ENCODE results near the gene CACNA1S. TPM values are rescaled to one million over a fixed set of nuclear protein-coding genes. Genes with fewer than 3 reads are reported as not detected.

Gene CACNA1S
- total RNA-seq, 4 donors from 2014 or later = not detected

- Histone ChIP-seq H3K36me3 (no peaks in the 10 kb centered on the region), H3K9me3 (no peaks in the 10 kb centered on the region), H3K4me1 (peaks cover 0 to 17% (median 11%) of the 10 kb centered on the region in 3 donors), H3K27ac (no peak overlapping the region), H3K4me3 (no peak overlapping the region), H3K27me3 (peaks cover 45% of the 10 kb centered on the region)
- WGBS, 2 donors (ENCODE audit: low coverage in 1 of 2) = 70 to 73% methylated on average over 2 of the region's 3 CpGs
- ATAC-seq = no peak
- no peak for TF ChIP-seq POLR2A (IDR thresholded peaks at IDR 0.05)
- TF ChIP-seq, protein P1, sequence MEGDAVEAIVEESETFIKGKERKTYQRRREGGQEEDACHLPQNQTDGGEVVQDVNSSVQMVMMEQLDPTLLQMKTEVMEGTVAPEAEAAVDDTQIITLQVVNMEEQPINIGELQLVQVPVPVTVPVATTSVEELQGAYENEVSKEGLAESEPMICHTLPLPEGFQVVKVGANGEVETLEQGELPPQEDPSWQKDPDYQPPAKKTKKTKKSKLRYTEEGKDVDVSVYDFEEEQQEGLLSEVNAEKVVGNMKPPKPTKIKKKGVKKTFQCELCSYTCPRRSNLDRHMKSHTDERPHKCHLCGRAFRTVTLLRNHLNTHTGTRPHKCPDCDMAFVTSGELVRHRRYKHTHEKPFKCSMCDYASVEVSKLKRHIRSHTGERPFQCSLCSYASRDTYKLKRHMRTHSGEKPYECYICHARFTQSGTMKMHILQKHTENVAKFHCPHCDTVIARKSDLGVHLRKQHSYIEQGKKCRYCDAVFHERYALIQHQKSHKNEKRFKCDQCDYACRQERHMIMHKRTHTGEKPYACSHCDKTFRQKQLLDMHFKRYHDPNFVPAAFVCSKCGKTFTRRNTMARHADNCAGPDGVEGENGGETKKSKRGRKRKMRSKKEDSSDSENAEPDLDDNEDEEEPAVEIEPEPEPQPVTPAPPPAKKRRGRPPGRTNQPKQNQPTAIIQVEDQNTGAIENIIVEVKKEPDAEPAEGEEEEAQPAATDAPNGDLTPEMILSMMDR (IDR thresholded peaks at IDR 0.05) = no peak
- TF ChIP-seq EP300 (IDR thresholded peaks at IDR 0.05) = no peak
- no peak for TF ChIP-seq POLR2AphosphoS5 (IDR thresholded peaks at IDR 0.05)
These were observed 100.6 kb downstream of the CACNA1S start for GRCh38 chr1:201011616-201012015.

- WGBS, 2 donors (ENCODE audit: low coverage in 1 of 2) = 83% methylated on average over 1 of the region's 11 CpGs; no CpG with 5 or more reads in 1 of the 2 donors
- Histone ChIP-seq H3K27ac (no peak overlapping the region), H3K36me3 (no peaks in the 10 kb centered on the region), H3K9me3 (no peaks in the 10 kb centered on the region), H3K4me3 (no peak overlapping the region), H3K4me1 (peaks cover 0 to 3% (median 0%) of the 10 kb centered on the region in 3 donors), H3K27me3 (peaks cover 38% of the 10 kb centered on the region)
- no peak for ATAC-seq
- no peak for TF ChIP-seq EP300 (IDR thresholded peaks at IDR 0.05)
- TF ChIP-seq, protein P1 (IDR thresholded peaks at IDR 0.05) = no peak
- no peak for TF ChIP-seq POLR2AphosphoS5 (IDR thresholded peaks at IDR 0.05)
- no peak for TF ChIP-seq POLR2A (IDR thresholded peaks at IDR 0.05)
These were observed 102.1 kb downstream of the CACNA1S start for GRCh38 chr1:201009962-201010645.

DNA sequence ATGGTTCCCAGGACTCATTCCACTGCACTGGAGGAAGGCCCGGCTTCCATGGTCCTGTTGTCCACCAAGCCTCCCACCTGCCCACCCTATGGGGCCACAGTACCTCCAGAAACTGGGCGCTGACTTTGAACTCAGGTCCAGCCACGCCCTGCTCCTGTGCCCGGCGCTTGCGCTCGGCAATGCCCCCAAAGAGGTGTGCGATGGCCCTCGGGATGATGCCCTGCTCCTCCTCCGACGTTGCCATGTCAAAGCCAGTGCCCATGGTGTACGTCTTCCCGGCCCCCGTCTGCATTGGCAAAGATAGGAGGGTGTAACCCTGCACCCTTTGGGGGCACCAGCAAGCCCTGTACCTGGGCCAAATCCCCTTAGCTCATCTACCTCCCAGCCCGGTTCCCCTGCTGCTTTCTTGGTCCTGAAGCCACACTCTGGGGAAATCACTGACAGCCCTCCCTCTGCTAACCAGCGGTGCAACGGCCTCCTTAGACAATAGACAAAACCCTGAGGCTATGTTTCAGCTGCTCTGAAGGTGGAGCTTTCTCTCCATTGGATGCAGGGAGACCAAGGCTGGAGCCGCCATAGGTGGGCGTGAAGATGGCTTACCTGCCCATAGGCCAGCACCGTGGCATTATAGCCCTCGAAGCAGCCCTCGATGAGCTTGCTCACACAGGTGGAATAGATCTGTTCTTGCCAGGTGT lies 103.4 kb downstream of the CACNA1S start:
- Histone ChIP-seq H3K9me3 (no peaks in the 10 kb centered on the region), H3K27ac (no peak overlapping the region), H3K36me3 (peaks cover 0 to 7% of the 10 kb centered on the region in 2 donors), H3K4me1 (no peaks in the 10 kb centered on the region), H3K4me3 (no peak overlapping the region), H3K27me3 (peaks cover 29% of the 10 kb centered on the region)
- TF ChIP-seq, protein P1 (IDR thresholded peaks at IDR 0.05) = no peak
- TF ChIP-seq POLR2A (IDR thresholded peaks at IDR 0.05) (no peak), EP300 (IDR thresholded peaks at IDR 0.05) (no peak), POLR2AphosphoS5 (IDR thresholded peaks at IDR 0.05) (no peak)
- WGBS, 2 donors (ENCODE audit: low coverage in 1 of 2) = 89% methylated on average over 9 of the region's 22 CpGs; no CpG with 5 or more reads in 1 of the 2 donors
- ATAC-seq = no peak

DNA sequence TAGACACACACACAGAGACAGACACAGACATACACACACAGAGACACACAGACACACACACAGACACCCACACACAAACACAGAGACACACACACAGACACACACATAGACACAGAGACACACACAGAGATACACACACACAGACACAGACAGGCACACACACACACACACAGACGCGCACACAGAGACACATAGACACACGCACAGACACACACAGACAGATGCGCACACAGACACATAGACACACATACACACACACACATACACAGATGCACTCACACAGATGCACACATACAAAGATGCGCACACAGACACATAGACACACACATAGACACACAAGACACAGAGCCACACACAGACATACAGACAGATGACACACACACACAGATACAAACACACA lies 104.7 kb downstream of the CACNA1S start:
- Histone ChIP-seq H3K4me3 (no peak overlapping the region), H3K27ac (no peak overlapping the region), H3K27me3 (peaks cover 21% of the 10 kb centered on the region), H3K36me3 (peaks cover 0 to 13% of the 10 kb centered on the region in 2 donors), H3K4me1 (no peaks in the 10 kb centered on the region), H3K9me3 (no peaks in the 10 kb centered on the region)
- TF ChIP-seq POLR2A (IDR thresholded peaks at IDR 0.05) (no peak), EP300 (IDR thresholded peaks at IDR 0.05) (no peak), POLR2AphosphoS5 (IDR thresholded peaks at IDR 0.05) (no peak)
- TF ChIP-seq, protein P1 (IDR thresholded peaks at IDR 0.05) = no peak
- WGBS, 2 donors (ENCODE audit: low coverage in 1 of 2) = 100% methylated on average over 3 of the region's 5 CpGs; no CpG with 5 or more reads in 1 of the 2 donors
- no peak for ATAC-seq

Measured in gastroesophageal sphincter (tissue), 4 donors.